ENCODE measurements around the gene RAG2. TPM values are rescaled to one million over a fixed set of nuclear protein-coding genes. Genes with fewer than 3 reads are reported as not detected.

Gene RAG2
- total RNA-seq, 1 donor, result not detected

DNA sequence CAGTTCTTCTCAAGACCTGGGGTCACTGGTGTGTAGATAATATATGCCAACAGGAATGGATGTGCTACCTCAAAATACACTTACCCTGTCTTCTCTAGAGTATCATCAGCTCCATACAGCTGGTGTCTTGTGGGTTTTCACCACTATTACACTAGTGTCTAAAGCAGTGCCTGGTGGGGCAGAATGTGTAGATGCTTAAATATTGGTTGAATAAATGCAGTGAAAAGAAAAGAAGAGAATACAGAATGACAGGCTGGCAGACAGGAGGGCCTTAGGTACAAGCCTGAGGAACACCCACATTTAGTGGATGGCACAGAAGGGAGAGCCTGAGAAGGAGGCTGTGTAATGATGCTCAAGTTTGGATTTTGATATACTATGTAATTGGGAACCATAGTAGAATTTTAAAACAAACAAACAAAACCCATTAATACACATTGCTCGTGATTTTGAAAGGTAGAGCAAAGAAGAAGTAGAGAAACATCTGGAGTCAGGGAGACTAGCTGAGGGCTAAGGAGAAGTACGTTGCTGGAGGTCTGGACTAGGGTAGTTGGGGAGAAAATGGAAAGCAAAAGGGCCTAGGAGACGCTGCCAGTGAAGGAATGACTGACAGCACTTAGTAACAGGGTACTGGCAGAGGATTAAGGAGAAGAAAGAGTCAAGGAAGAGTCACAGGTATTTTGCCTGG lies 20.5 kb upstream of the RAG2 start:
- no peaks in the 10 kb centered on the region for H3K27me3 ChIP-seq (ENCODE audit: insufficient read depth, low read length)
- H3K27ac ChIP-seq (ENCODE audit: low read depth, low read length), result no peak overlapping the region
- DNase-seq (ENCODE audit: insufficient read length, low spot score, missing footprints), result no peak
- H3K4me2 ChIP-seq (ENCODE audit: insufficient read depth, low read length), result no peak overlapping the region
- H3K4me1 ChIP-seq (ENCODE audit: insufficient read depth, low read length), result peaks cover 3% of the 10 kb centered on the region
- no peaks in the 10 kb centered on the region for H3K9me3 ChIP-seq (ENCODE audit: low read depth, low read length)
- no peaks in the 10 kb centered on the region for H3K79me2 ChIP-seq (ENCODE audit: insufficient read depth, low read length)
- TF ChIP-seq, protein P1, sequence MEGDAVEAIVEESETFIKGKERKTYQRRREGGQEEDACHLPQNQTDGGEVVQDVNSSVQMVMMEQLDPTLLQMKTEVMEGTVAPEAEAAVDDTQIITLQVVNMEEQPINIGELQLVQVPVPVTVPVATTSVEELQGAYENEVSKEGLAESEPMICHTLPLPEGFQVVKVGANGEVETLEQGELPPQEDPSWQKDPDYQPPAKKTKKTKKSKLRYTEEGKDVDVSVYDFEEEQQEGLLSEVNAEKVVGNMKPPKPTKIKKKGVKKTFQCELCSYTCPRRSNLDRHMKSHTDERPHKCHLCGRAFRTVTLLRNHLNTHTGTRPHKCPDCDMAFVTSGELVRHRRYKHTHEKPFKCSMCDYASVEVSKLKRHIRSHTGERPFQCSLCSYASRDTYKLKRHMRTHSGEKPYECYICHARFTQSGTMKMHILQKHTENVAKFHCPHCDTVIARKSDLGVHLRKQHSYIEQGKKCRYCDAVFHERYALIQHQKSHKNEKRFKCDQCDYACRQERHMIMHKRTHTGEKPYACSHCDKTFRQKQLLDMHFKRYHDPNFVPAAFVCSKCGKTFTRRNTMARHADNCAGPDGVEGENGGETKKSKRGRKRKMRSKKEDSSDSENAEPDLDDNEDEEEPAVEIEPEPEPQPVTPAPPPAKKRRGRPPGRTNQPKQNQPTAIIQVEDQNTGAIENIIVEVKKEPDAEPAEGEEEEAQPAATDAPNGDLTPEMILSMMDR (IDR thresholded peaks at IDR 0.05; ENCODE audit: extremely low read depth, low read depth, low read length), result no peak
- no peaks in the 10 kb centered on the region for H3K36me3 ChIP-seq (ENCODE audit: insufficient read depth, low read length)
- H4K20me1 ChIP-seq (ENCODE audit: insufficient read depth, low read length), result peaks cover 5% of the 10 kb centered on the region
- H3K4me3 ChIP-seq (ENCODE audit: insufficient read depth, low read length), result no peak overlapping the region
- no peak overlapping the region for H2AFZ ChIP-seq (ENCODE audit: low read length)

DNA sequence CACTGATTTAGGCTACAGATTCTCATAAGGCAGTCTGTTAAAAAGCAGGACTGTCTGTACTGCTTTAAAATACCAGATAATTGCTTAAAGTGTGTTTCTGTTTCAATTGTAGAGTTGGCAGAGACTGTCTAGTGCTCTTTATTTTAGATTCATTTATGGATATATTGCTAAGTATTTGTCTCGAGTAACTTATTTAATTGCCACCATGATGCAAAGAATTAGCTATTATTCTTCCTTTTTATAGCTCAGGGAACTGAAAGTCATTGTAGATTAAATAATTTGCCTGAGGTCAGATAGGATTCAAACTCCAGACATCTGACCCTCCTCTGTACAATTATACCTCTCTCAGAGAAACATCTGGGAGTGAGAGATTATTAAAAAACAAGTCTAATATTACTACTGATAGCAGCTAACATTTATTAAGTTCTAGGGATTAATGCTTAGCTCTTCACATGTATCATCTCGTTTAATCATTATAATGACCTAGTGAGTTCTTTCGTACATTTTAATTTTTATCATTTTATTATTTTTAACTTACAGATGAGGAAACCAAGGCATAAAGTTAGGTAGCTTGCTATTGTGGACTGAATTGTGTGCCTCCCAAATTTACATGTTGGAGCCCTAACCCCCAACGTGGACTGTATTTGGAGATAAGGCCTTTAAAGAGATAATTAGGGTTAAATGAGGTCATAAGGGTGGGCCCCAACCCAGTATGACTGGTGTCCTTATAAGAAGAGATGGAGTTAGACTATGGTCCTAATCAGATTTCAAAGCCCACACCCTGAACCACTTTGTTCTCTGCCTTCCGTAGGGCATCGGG lies 19.7 kb upstream of the RAG2 start:
- Histone ChIP-seq H3K4me2 (ENCODE audit: insufficient read depth, low read length) (no peak overlapping the region), H4K20me1 (ENCODE audit: insufficient read depth, low read length) (peaks cover 5% of the 10 kb centered on the region), H3K4me1 (ENCODE audit: insufficient read depth, low read length) (peaks cover 3% of the 10 kb centered on the region), H3K27me3 (ENCODE audit: insufficient read depth, low read length) (no peaks in the 10 kb centered on the region), H3K27ac (ENCODE audit: low read depth, low read length) (no peak overlapping the region), H2AFZ (ENCODE audit: low read length) (no peak overlapping the region), H3K79me2 (ENCODE audit: insufficient read depth, low read length) (no peaks in the 10 kb centered on the region), H3K9me3 (ENCODE audit: low read depth, low read length) (no peaks in the 10 kb centered on the region), H3K4me3 (ENCODE audit: insufficient read depth, low read length) (no peak overlapping the region), H3K36me3 (ENCODE audit: insufficient read depth, low read length) (no peaks in the 10 kb centered on the region)
- DNase-seq (ENCODE audit: insufficient read length, low spot score, missing footprints), result no peak
- TF ChIP-seq, protein P1 (IDR thresholded peaks at IDR 0.05; ENCODE audit: extremely low read depth, low read depth, low read length), result no peak

DNA sequence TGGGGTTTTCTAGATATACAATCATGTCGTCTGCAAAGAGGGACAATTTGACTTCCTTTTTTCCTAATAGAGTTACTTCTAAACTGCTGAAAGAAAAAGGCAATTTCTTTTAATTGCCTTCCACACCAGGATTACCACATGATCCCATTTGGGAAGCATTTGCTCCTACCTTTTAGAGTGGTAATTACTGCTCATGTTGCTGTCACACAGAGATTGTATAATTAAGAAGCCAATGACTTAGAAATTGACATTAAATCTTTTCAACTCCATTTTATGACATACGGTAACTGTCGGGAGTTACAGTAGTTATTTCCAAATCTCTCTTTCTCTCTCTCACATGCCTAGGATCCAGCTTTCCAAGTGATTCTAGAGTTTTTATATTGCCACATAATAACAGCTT lies 17.8 kb upstream of the RAG2 start:
- Histone ChIP-seq H3K27ac (ENCODE audit: low read depth, low read length) (no peak overlapping the region), H3K27me3 (ENCODE audit: insufficient read depth, low read length) (no peaks in the 10 kb centered on the region), H4K20me1 (ENCODE audit: insufficient read depth, low read length) (peaks cover 3% of the 10 kb centered on the region), H3K9me3 (ENCODE audit: low read depth, low read length) (no peaks in the 10 kb centered on the region), H3K36me3 (ENCODE audit: insufficient read depth, low read length) (no peaks in the 10 kb centered on the region), H3K4me1 (ENCODE audit: insufficient read depth, low read length) (peaks cover 3% of the 10 kb centered on the region), H3K4me2 (ENCODE audit: insufficient read depth, low read length) (no peak overlapping the region), H3K4me3 (ENCODE audit: insufficient read depth, low read length) (no peak overlapping the region), H3K79me2 (ENCODE audit: insufficient read depth, low read length) (no peaks in the 10 kb centered on the region), H2AFZ (ENCODE audit: low read length) (no peak overlapping the region)
- no peak for DNase-seq (ENCODE audit: insufficient read length, low spot score, missing footprints)
- TF ChIP-seq, protein P1 (IDR thresholded peaks at IDR 0.05; ENCODE audit: extremely low read depth, low read depth, low read length), result no peak

DNA sequence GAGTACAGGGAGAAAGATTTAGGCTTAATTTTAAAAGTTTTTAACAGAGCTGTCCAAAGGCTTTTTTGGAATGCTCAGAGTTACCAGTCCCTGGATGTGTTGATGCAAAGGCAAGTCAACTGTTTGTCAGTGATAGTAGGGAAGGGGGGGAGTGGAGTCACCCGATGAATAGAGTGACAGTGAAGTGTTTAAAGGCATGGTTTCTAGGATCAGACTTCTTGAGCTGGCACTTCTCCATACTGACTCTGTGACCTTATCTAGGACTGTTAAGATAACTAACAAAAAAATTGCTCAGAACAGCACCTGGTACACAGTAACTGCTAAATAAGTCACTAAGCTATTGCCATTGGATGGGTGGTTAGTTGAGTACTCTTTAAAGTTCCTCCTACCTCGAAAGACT lies 11.3 kb upstream of the RAG2 start:
- no peak overlapping the region for H3K4me2 ChIP-seq (ENCODE audit: insufficient read depth, low read length)
- no peaks in the 10 kb centered on the region for H3K4me1 ChIP-seq (ENCODE audit: insufficient read depth, low read length)
- no peaks in the 10 kb centered on the region for H3K79me2 ChIP-seq (ENCODE audit: insufficient read depth, low read length)
- H2AFZ ChIP-seq (ENCODE audit: low read length), result no peak overlapping the region
- H3K27me3 ChIP-seq (ENCODE audit: insufficient read depth, low read length), result no peaks in the 10 kb centered on the region
- H3K27ac ChIP-seq (ENCODE audit: low read depth, low read length), result no peak overlapping the region
- DNase-seq (ENCODE audit: insufficient read length, low spot score, missing footprints), result no peak
- no peaks in the 10 kb centered on the region for H4K20me1 ChIP-seq (ENCODE audit: insufficient read depth, low read length)
- H3K36me3 ChIP-seq (ENCODE audit: insufficient read depth, low read length), result no peaks in the 10 kb centered on the region
- TF ChIP-seq, protein P1 (IDR thresholded peaks at IDR 0.05; ENCODE audit: extremely low read depth, low read depth, low read length), result no peak
- H3K4me3 ChIP-seq (ENCODE audit: insufficient read depth, low read length), result no peak overlapping the region
- H3K9me3 ChIP-seq (ENCODE audit: low read depth, low read length), result no peaks in the 10 kb centered on the region

All from osteoblast (primary cell).